IMR-90 (cell line): ENCODE measurements around the gene LGMN. TPM values are rescaled to one million over a fixed set of nuclear protein-coding genes. Genes with fewer than 3 reads are reported as not detected.

Experiments
- ATAC-seq: fragments of 200-7000 bp; cut with Tn5 transposase; 2 replicates; pipeline ENCODE4 v1.9.1; 2020; ENCODE audit warnings: low read depth, mild to moderate bottlenecking, moderate library complexity
- BruUV-seq: library from RNA; stranded (reverse); fragments of 400-500 nt; replicated peaks from 2 replicates; lab custom pipeline; 2021; lab: Mats Ljungman, UMichigan
- CTCF ChIA-PET: fragments of 300-600 bp; formaldehyde crosslinking; extraction: SDS; loops from one replicate; lab custom pipeline; 2021; ENCODE audit warnings: antibody characterized with exemption; lab: Yijun Ruan, JAX
- POLR2A ChIA-PET: fragments of 300-600 bp; sonication (Branson Sonifier 250); formaldehyde crosslinking; loops from one replicate; lab custom pipeline; 2022; ENCODE audit warnings: antibody characterized with exemption; ENCODE audit not compliant: unreplicated experiment; lab: Charles Lee
- DNase-seq: peaks from one replicate; pipeline ENCODE4 v3.0.0; 2013
- H2AFZ ChIP-seq: replicated peaks from 2 replicates; pipeline ENCODE3; 2013; ENCODE audit warnings: low read length, mild to moderate bottlenecking; ENCODE audit not compliant: poor library complexity
- H2AK5ac ChIP-seq: 2 replicates; pipeline ENCODE4 v1.6.1; 2013; ENCODE audit warnings: low read depth, low read length, inconsistent platforms
- H2AK9ac ChIP-seq: replicated peaks from 2 replicates; pipeline ENCODE3; 2013; ENCODE audit warnings: mild to moderate bottlenecking, low read depth, low read length, moderate library complexity; ENCODE audit not compliant: poor library complexity
- H2BK120ac ChIP-seq: 2 replicates; pipeline ENCODE4 v1.6.1; 2013; ENCODE audit warnings: low read depth, low read length, inconsistent platforms
- H2BK15ac ChIP-seq: 3 replicates; pipeline ENCODE4 v1.6.1; 2013; ENCODE audit warnings: low read depth, low read length, inconsistent platforms
- H2BK20ac ChIP-seq: 2 replicates; pipeline ENCODE4 v1.6.1; 2013; ENCODE audit warnings: low read depth, mild to moderate bottlenecking, inconsistent platforms, low read length, moderate library complexity
- H2BK5ac ChIP-seq: 2 replicates; pipeline ENCODE4 v1.6.1; 2013; ENCODE audit warnings: mild to moderate bottlenecking, low read depth, low read length, inconsistent platforms; ENCODE audit not compliant: poor library complexity, severe bottlenecking
- H3K14ac ChIP-seq: replicated peaks from 2 replicates; pipeline ENCODE4 v1.6.1; 2013; ENCODE audit warnings: low read depth, low read length, inconsistent platforms
- H3K18ac ChIP-seq: 2 replicates; pipeline ENCODE4 v1.6.1; 2013; ENCODE audit warnings: low read depth, low read length, control low read depth
- H3K23ac ChIP-seq: 2 replicates; pipeline ENCODE4 v1.6.1; 2013; ENCODE audit warnings: low read depth, low read length, inconsistent platforms
- H3K27ac ChIP-seq: 2 replicates; pipeline ENCODE4 v1.5.1; 2013; ENCODE audit warnings: mild to moderate bottlenecking, control low read depth, low read length; ENCODE audit not compliant: insufficient read depth
- H3K27me3 ChIP-seq: 2 replicates; pipeline ENCODE4 v1.6.1; 2013; ENCODE audit warnings: low read length; ENCODE audit not compliant: control insufficient read depth, insufficient read depth
- H3K36me3 ChIP-seq: 2 replicates; pipeline ENCODE4 v1.6.1; 2013; ENCODE audit warnings: low read length, mixed read lengths; ENCODE audit not compliant: control insufficient read depth, insufficient read depth
- H3K4ac ChIP-seq: 2 replicates; pipeline ENCODE4 v1.6.1; 2013; ENCODE audit warnings: low read depth, low read length, inconsistent platforms
- H3K4me1 ChIP-seq: 2 replicates; pipeline ENCODE4 v1.6.1; 2013; ENCODE audit warnings: low read length, mixed read lengths; ENCODE audit not compliant: control insufficient read depth, insufficient read depth
- H3K4me2 ChIP-seq: 2 replicates; pipeline ENCODE4 v1.6.1; 2013; ENCODE audit warnings: low read depth, mild to moderate bottlenecking, control low read depth, low read length, moderate library complexity
- H3K4me3 ChIP-seq: 2 replicates; pipeline ENCODE4 v1.5.1; 2013; ENCODE audit warnings: low read depth, mild to moderate bottlenecking, control low read depth, low read length, moderate library complexity; ENCODE audit not compliant: insufficient read depth
- H3K56ac ChIP-seq: 2 replicates; pipeline ENCODE4 v1.6.1; 2013; ENCODE audit warnings: low read length, inconsistent platforms; ENCODE audit not compliant: insufficient read depth; ENCODE audit errors: extremely low read depth
- H3K79me1 ChIP-seq, 2 experiments: 2 replicates each; pipeline ENCODE4 v1.6.1; 2013; ENCODE audit warnings: low read length in 2 of 2, inconsistent platforms in 1 of 2, low read depth in 1 of 2
- H3K9ac ChIP-seq: 2 replicates; pipeline ENCODE4 v1.6.1; 2013; ENCODE audit warnings: low read depth, low read length, control low read depth
- H3K9me1 ChIP-seq: 2 replicates; pipeline ENCODE4 v1.6.1; 2013; ENCODE audit warnings: low read length, inconsistent platforms; ENCODE audit not compliant: insufficient read depth
- H3K9me3 ChIP-seq: 2 replicates; pipeline ENCODE4 v1.6.1; 2013; ENCODE audit warnings: low read length; ENCODE audit not compliant: control insufficient read depth, insufficient read depth
- H4K20me1 ChIP-seq: 2 replicates; pipeline ENCODE4 v1.6.1; 2013; ENCODE audit warnings: low read length, inconsistent platforms; ENCODE audit not compliant: insufficient read depth
- H4K5ac ChIP-seq: 2 replicates; pipeline ENCODE4 v1.6.1; 2013; ENCODE audit warnings: mild to moderate bottlenecking, low read depth, low read length, control low read depth
- H4K8ac ChIP-seq, 2 experiments: 2 replicates each; pipeline ENCODE4 v1.6.1; 2013; ENCODE audit warnings: low read depth in 2 of 2, low read length in 2 of 2, control low read depth in 1 of 2, inconsistent platforms in 1 of 2
- H4K91ac ChIP-seq: 2 replicates; pipeline ENCODE4 v1.6.1; 2013; ENCODE audit warnings: low read depth, low read length, inconsistent platforms; ENCODE audit not compliant: insufficient read depth
- MXI1 ChIP-seq: IDR thresholded peaks from 2 replicates; pipeline ENCODE4 v1.6.1; 2012; ENCODE audit warnings: low read depth, mild to moderate bottlenecking, low read length, moderate library complexity, borderline replicate concordance
- NFE2L2 ChIP-seq: fragments of 150-350 bp; IDR thresholded peaks from 2 replicates; pipeline ENCODE4 v1.6.1; 2016; ENCODE audit warnings: low read depth, mild to moderate bottlenecking, low read length
- POLR2A ChIP-seq: IDR thresholded peaks from 2 replicates; pipeline ENCODE4 v1.6.1; 2012; ENCODE audit warnings: mild to moderate bottlenecking, low read depth, low read length
- RFX5 ChIP-seq: IDR thresholded peaks from 2 replicates; pipeline ENCODE4 v1.8.0; 2012; ENCODE audit warnings: low read depth, mild to moderate bottlenecking, low read length, moderate library complexity
- USF2 ChIP-seq: fragments of 150-350 bp; IDR thresholded peaks from 2 replicates; pipeline ENCODE4 v1.6.1; 2017; ENCODE audit warnings: mild to moderate bottlenecking, antibody characterized with exemption, low read length, low read depth
- WGBS, 2 experiments: methylation state at CpG; one replicate each; pipeline versions ENCODE4 v1.1.5 to v1.1.7; 2013; ENCODE audit warnings: missing lambda C conversion rate in 2 of 2; ENCODE audit not compliant: insufficient read length in 1 of 2; ENCODE audit errors: extremely low coverage in 2 of 2; 5-methylcytosine and 5-hydroxymethylcytosine counted together
- dilution Hi-C: fragments of 300-500 bp; cut with HindIII; formaldehyde crosslinking; loops from one replicate; pipeline ENCODE4 v1.14.3; 2018; ENCODE audit warnings: low sequenced_read_pairs; ENCODE audit not compliant: unreplicated experiment
- in situ Hi-C: fragments of 300-500 bp; cut with MboI; formaldehyde crosslinking; loops from 3 replicates; pipeline ENCODE4 v1.14.3; 2019; ENCODE audit warnings: low sequenced_read_pairs, inconsistent platforms, mixed read lengths
- intact Hi-C: fragments of 100-400 bp; cut with micrococcal nuclease; formaldehyde crosslinking; loops from 2 replicates; pipeline ENCODE4 v1.10.0; 2022
- polyA plus RNA-seq, 3 experiments: library from polyadenylated mRNA; depleted of rRNA; stranded (reverse); fragments of >200 nt; gene quantifications; 2 replicates each; pipeline ENCODE4 v1.2.3, GENCODE V29; 2012; ENCODE audit warnings: low replicate concordance in 1 of 3
- total RNA-seq: library from RNA; depleted of rRNA; stranded (reverse); fragments of >200 nt; gene quantifications from 2 replicates; pipeline ENCODE4 v1.2.3, GENCODE V29; 2012

The LGMN gene
- total and polyA plus RNA-seq, 2 of the 4 experiments (the other 2 are of a cell fraction): 19.2 to 39.3 TPM

DNA sequence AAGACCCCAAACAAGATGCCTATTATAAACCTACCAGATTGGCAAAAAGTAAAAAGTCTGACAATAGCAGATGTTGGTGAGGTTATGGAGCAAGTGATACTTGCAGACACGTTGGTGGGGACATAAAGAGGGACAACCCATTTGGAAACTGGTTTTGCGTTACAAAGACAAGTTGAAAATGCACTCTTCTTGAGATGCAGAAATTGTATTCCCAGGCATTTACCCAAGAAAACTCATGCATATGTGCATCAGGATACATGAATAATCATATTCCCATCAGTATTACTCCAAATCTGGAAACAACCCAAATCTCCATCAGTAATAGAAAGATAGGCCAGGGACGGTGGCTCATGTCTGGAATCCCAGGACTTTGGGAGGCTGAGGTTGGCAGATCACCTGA, 32.9 kb upstream of the LGMN start:
- dilution Hi-C loops: no loop called here
- no peak for ATAC-seq
- POLR2A ChIA-PET: no interaction called here
- H4K8ac ChIP-seq: no peak overlapping the region
- no peaks in the 10 kb centered on the region for H3K79me1 ChIP-seq
- no peak overlapping the region for H3K23ac ChIP-seq
- H3K14ac ChIP-seq: no peak overlapping the region
- no peak overlapping the region for H3K4me3 ChIP-seq
- H4K5ac ChIP-seq: no peak overlapping the region
- WGBS, 2 experiments: no CpG with 5 or more reads among the region's 3 CpGs
- CTCF ChIA-PET: interaction anchor here (1.0 to 1.3 kb wide), 2 partner anchors 94 to 95 kb away, joined by 4 to 6 read pairs; no protein-coding TSS in a partner anchor
- H3K56ac ChIP-seq: no peak overlapping the region
- no peak for DNase-seq
- H3K18ac ChIP-seq: no peak overlapping the region
- no peak overlapping the region for H2AFZ ChIP-seq
- no peaks in the 10 kb centered on the region for H4K20me1 ChIP-seq
- H3K9me3 ChIP-seq: peaks cover 2% of the 10 kb centered on the region; the same call in 1 of the 2 replicates
- in situ Hi-C loops: loop anchor here (5.0 kb wide), 1 partner anchor 69 kb away; no protein-coding TSS in a partner anchor
- no peak overlapping the region for H3K27ac ChIP-seq
- intact Hi-C loops: loop anchor here (10.0 kb wide), 1 partner anchor 647 kb away; no protein-coding TSS in a partner anchor
- no peak overlapping the region for H2AK5ac ChIP-seq
- TF ChIP-seq POLR2A (no peak), MXI1 (no peak), NFE2L2 (no peak), RFX5 (no peak), USF2 (no peak)
- no peak overlapping the region for H3K4me2 ChIP-seq
- H2BK15ac ChIP-seq: no peak overlapping the region
- no peak overlapping the region for H2AK9ac ChIP-seq
- no peak overlapping the region for H4K91ac ChIP-seq
- H2BK5ac ChIP-seq: no peak overlapping the region
- no peak overlapping the region for H3K4ac ChIP-seq
- no TSS peak for BruUV-seq
- no peak overlapping the region for H2BK20ac ChIP-seq
- H3K36me3 ChIP-seq: no peaks in the 10 kb centered on the region
- 0 out of 2 replicates have a peak, but pooled peaks cover 2% of the 10 kb centered on the region for H3K9me1 ChIP-seq
- no peak overlapping the region for H2BK120ac ChIP-seq
- peaks cover 10% of the 10 kb centered on the region for H3K4me1 ChIP-seq
- no peak overlapping the region for H3K9ac ChIP-seq
- H3K27me3 ChIP-seq: no peaks in the 10 kb centered on the region; the same call in 1 of the 2 replicates
